Thyroid gland (tissue), 4 donors: Measurements from ENCODE around the gene HMCES. TPM values are rescaled to one million over a fixed set of nuclear protein-coding genes. Genes with fewer than 3 reads are reported as not detected.

Experiments
- DNase-seq, 2 donors: peaks; one replicate each; pipeline ENCODE4 v3.0.0-alpha.2; 2019
- H3K27ac ChIP-seq, 3 donors: fragments of 200-600 bp; sonication (generic); 1 replicate in 2 of 3; 2 replicates in 1 of 3; pipeline ENCODE4 v1.5.1; 2016 to 2019; ENCODE audit warnings: mild to moderate bottlenecking in 1 of 3, moderate library complexity in 1 of 3
- H3K27me3 ChIP-seq: fragments of 200-600 bp; sonication (generic); one replicate; pipeline ENCODE4 v1.5.1; 2019
- H3K36me3 ChIP-seq, 2 donors: fragments of 200-600 bp; sonication (generic); one replicate each; pipeline ENCODE4 v1.5.1; 2016 to 2019
- H3K4me1 ChIP-seq, 2 donors: fragments of 200-600 bp; sonication (generic); one replicate each; pipeline ENCODE4 v1.5.1; 2017 to 2019
- H3K4me3 ChIP-seq, 3 donors: fragments of 200-600 bp; sonication (generic); replicated peaks in 1 of 3; 1 replicate in 2 of 3; 2 replicates in 1 of 3; pipeline ENCODE4 v1.5.1; 2016; ENCODE audit warnings: mild to moderate bottlenecking in 1 of 3
- H3K9me3 ChIP-seq: fragments of 200-600 bp; sonication (generic); one replicate; pipeline ENCODE4 v1.5.1; 2017
- POLR2A ChIP-seq, 2 donors: fragments of 450-650 bp; IDR thresholded peaks; one replicate each; pipeline ENCODE4 v1.6.1; 2017; ENCODE audit warnings: antibody characterized with exemption in 2 of 2, mild to moderate bottlenecking in 2 of 2, moderate library complexity in 1 of 2
- WGBS, 2 donors: methylation state at CpG; one replicate each; pipeline ENCODE4 v1.1.5; 2017; 5-methylcytosine and 5-hydroxymethylcytosine counted together
- intact Hi-C: fragments of 100-400 bp; cut with DNase I; formaldehyde crosslinking; loops from one replicate; pipeline ENCODE4 v1.15.1; 2023
- total RNA-seq, 4 donors: library from RNA; depleted of rRNA; stranded (reverse); fragments of >200 nt; gene quantifications; one replicate each; pipeline ENCODE4 v1.2.3, GENCODE V29; 2016
- TF ChIP-seq, protein P1 (sequence below), 6 experiments: fragments of 200-600 bp in 3 of 6; fragments of 450-650 bp in 3 of 6; sonication (generic) in 3 of 6; IDR thresholded peaks; one replicate each; pipeline ENCODE4 v1.5.1; 2016 to 2019; ENCODE audit warnings: antibody characterized with exemption in 6 of 6, mild to moderate bottlenecking in 2 of 6, inconsistent platforms in 1 of 6, moderate library complexity in 1 of 6

The HMCES gene
- total RNA-seq, 4 donors from 2014 or later = 23.7 to 30.9 (median 26.0) TPM

DNA sequence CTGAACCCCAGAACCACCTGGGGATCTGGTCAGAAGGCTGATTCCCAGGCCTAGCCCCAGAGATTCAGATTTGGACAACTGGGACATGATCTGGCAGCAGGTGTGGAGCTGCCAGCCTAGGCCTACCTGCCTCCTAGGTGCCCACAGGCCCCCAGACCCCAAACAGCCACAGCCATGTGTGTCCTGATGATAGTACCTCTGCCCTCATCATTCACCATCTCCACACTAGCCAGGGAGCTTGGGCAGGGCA, 34.7 kb downstream of the HMCES start:
- no peaks in the 10 kb centered on the region for H3K36me3 ChIP-seq
- no peak for DNase-seq
- H3K9me3 ChIP-seq = no peaks in the 10 kb centered on the region
- peaks cover 13 to 32% of the 10 kb centered on the region in 2 donors for H3K4me1 ChIP-seq
- no peak overlapping the region for H3K4me3 ChIP-seq
- H3K27me3 ChIP-seq = no peaks in the 10 kb centered on the region
- peak overlapping the region in 2 of 3 donors; percentile 68 to 94 for H3K27ac ChIP-seq
- no peak for TF ChIP-seq POLR2A (IDR thresholded peaks at IDR 0.05)
- TF ChIP-seq, protein P1, sequence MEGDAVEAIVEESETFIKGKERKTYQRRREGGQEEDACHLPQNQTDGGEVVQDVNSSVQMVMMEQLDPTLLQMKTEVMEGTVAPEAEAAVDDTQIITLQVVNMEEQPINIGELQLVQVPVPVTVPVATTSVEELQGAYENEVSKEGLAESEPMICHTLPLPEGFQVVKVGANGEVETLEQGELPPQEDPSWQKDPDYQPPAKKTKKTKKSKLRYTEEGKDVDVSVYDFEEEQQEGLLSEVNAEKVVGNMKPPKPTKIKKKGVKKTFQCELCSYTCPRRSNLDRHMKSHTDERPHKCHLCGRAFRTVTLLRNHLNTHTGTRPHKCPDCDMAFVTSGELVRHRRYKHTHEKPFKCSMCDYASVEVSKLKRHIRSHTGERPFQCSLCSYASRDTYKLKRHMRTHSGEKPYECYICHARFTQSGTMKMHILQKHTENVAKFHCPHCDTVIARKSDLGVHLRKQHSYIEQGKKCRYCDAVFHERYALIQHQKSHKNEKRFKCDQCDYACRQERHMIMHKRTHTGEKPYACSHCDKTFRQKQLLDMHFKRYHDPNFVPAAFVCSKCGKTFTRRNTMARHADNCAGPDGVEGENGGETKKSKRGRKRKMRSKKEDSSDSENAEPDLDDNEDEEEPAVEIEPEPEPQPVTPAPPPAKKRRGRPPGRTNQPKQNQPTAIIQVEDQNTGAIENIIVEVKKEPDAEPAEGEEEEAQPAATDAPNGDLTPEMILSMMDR (IDR thresholded peaks at IDR 0.05) = no peak
- intact Hi-C loops = loop anchor here (5.0 kb wide), 1 partner anchor 36 kb away; the partner anchor contains the start of gene HMCES

DNA sequence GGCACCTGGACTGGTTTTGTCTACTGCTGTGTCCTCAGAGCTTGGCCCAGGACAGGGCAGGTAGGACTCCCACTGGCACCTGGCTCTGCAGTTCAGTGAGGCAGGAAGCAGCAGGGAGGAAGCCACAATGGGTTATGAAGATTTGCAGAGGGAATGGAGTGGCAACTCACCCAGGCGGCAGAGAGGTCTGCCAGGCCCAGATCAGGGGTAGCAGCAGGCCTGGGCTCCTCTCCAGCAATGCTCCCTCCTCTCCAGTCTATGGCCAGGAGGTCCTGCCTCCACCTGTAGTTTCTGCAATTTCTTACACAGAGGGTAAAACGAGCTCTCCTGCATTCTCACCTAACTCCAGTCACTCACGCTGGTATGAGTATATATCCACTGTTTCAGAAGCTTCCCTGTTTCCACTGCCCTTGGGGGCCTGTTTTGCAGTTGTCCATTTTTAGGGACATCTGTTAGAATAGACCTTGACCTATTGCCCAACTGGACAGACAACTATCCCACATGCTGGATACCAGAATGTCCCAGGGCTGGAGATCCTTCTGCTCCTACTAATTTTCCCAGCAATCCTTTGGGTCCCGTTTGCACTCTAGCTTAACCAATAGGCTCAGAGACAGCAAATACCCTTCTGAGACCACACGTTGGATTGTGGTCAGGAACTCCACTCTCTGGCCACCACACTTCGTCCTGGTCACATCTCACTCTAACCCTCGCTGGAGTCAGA, 35.2 kb downstream of the HMCES start:
- no peaks in the 10 kb centered on the region for H3K9me3 ChIP-seq
- no peak overlapping the region for H3K4me3 ChIP-seq
- WGBS, 2 donors = 56 to 62% methylated on average over 7 of the region's 7 CpGs
- H3K36me3 ChIP-seq = no peaks in the 10 kb centered on the region
- H3K4me1 ChIP-seq = peaks cover 13 to 32% of the 10 kb centered on the region in 2 donors
- H3K27ac ChIP-seq = peak overlapping the region in 2 of 3 donors; percentile 68 to 94
- no peaks in the 10 kb centered on the region for H3K27me3 ChIP-seq
- intact Hi-C loops = loop anchor here (5.0 kb wide), 1 partner anchor 37 kb away; the partner anchor contains the start of gene HMCES
- no peak for TF ChIP-seq POLR2A (IDR thresholded peaks at IDR 0.05)
- TF ChIP-seq, protein P1 (IDR thresholded peaks at IDR 0.05) = no peak
- no peak for DNase-seq

DNA sequence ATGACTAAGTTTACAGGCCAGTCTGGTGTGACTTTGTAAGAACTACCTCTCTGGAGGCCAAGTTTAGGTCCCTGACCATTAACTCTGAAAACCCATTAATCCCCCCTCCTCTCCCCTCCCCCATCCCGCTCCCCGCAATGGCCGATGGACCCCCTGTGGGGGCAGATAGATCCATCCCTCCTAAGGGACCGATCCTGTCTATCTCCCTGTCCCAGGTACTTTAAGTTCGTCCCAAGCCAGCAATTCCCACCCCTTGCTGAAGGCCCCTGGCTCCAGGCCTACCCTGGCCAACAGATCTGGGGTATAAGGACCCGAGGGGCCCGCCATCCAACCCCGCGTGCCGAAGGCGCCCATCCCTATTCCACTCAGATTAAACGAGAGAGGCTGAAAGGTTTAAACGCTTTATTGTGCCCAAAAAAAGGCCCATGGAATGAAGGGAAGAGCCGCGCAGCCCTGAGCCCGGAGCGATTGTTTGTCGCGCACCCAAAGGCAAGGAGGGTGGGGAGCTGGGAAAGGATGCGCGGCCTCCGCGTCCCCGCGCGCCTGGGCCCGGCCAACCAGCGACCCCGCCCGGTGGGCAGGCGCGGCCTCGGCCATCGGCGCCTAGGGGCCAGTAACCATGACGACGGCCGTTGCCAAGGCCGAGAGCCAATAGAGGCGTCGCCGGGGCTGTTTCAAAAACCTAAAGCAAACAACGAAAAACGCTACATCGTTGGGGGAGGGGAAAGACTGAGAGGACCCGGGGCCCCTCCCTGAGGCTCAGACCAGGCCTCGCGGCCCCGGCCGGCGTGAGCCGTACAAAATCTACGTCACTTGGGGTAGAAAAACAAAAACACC, 35.9 kb downstream of the HMCES start:
- H3K4me1 ChIP-seq = peaks cover 13 to 32% of the 10 kb centered on the region in 2 donors
- no peaks in the 10 kb centered on the region for H3K36me3 ChIP-seq
- intact Hi-C loops = loop anchor here (5.0 kb wide), 1 partner anchor 37 kb away; the partner anchor contains the start of gene HMCES
- H3K9me3 ChIP-seq = no peaks in the 10 kb centered on the region
- 6 to 14% methylated on average over 4 to 20 of the region's 53 CpGs for WGBS, 2 donors
- TF ChIP-seq POLR2A (IDR thresholded peaks at IDR 0.05) = peak in 1 of 2 donors; percentile 27
- TF ChIP-seq, protein P1 (IDR thresholded peaks at IDR 0.05) = no peak
- peak overlapping the region; percentile 81 to 99 (median 94) for H3K27ac ChIP-seq
- no peaks in the 10 kb centered on the region for H3K27me3 ChIP-seq
- peak; percentile 86 to 90 for DNase-seq
- peak overlapping the region; percentile 78 to 80 (median 78) for H3K4me3 ChIP-seq

DNA sequence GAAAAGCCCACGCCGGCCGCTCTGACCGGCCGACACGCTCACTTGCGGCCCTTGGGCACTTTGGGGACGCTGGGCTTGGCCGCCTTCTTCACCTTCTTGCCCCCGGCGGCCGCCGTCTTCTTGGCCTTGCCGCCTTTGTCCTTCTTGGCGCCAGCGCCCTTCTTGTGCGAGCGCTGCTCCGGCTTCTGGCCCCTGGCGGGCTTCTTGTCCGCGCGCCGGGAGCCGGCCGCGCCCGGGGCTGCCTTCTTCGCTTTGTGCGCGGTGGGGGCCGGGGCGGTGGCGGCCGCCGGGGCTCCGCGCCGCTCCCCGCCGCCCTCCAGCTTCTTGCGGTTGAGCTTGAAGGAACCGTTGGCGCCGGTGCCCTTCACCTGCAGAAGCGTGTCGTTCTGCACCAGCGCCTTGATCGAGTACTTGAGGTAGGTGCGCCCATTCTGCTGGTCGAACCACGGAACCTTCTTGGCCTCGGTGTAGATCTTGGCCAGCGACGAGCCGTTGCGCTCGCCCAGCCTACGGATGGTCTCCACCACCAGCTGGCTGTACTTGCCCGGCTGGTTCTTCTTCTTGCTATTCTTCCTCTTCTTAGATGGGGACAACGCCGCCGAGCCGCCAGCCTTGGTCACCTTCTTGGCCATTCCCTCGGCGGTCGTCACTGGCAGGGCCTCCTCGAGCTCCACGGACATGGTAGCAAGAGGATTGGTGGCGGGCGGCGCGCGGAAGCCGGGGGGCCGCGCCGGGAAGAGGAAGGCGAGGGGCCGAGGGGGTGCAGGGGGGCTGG, 36.7 kb downstream of the HMCES start:
- Histone ChIP-seq H3K27ac (peak overlapping the region; percentile 81 to 99 (median 94)), H3K4me3 (peak overlapping the region; percentile 78 to 80 (median 78)), H3K4me1 (peaks cover 13 to 26% of the 10 kb centered on the region in 2 donors), H3K9me3 (no peaks in the 10 kb centered on the region), H3K27me3 (no peaks in the 10 kb centered on the region), H3K36me3 (no peaks in the 10 kb centered on the region)
- intact Hi-C loops = no loop called here
- WGBS, 2 donors = 0 to 2% methylated on average over 12 to 24 of the region's 80 CpGs
- peak in 1 of 2 donors; percentile 2 for TF ChIP-seq POLR2A (IDR thresholded peaks at IDR 0.05)
- TF ChIP-seq, protein P1 (IDR thresholded peaks at IDR 0.05) = no peak
- DNase-seq = peak; percentile 64 to 72
